CD4-positive, alpha-beta T cell (primary cell): ENCODE measurements around the gene S100B. TPM values are rescaled to one million over a fixed set of nuclear protein-coding genes. Genes with fewer than 3 reads are reported as not detected.

Experiments used
- ATAC-seq: fragments of 200-7000 bp; cut with Tn5 transposase; one replicate; pipeline ENCODE4 v1.10.0; 2022; ENCODE audit warnings: mild to moderate bottlenecking; ENCODE audit not compliant: poor library complexity
- CTCF ChIA-PET: fragments of 350-600 bp; sonication (Branson Sonifier 250); formaldehyde crosslinking; loops from one replicate; lab custom pipeline; 2021; ENCODE audit warnings: antibody characterized with exemption, inconsistent platforms; lab: Charles Lee
- POLR2A ChIA-PET: fragments of 350-600 bp; sonication (Branson Sonifier 250); formaldehyde crosslinking; loops from one replicate; lab custom pipeline; 2021; ENCODE audit warnings: antibody characterized with exemption, inconsistent platforms; lab: Charles Lee
- DNase-seq, 14 experiments: peaks; one replicate each; pipeline ENCODE4 v3.0.0-alpha.2; 2013 to 2020; ENCODE audit warnings: mixed read lengths in 2 of 14
- H3K27ac ChIP-seq, 2 donors: one replicate each; pipeline versions ENCODE4 v1.5.1 to v1.7.0; 2013; ENCODE audit warnings: low read length in 2 of 2, low read depth in 1 of 2, mild to moderate bottlenecking in 1 of 2
- H3K27me3 ChIP-seq, 2 experiments: 1 replicate in 1 of 2; 2 replicates in 1 of 2; pipeline versions ENCODE4 v1.6.1 to v1.7.0; 2013; ENCODE audit warnings: low read length in 2 of 2, control low read depth in 1 of 2, mild to moderate bottlenecking in 1 of 2, moderate library complexity in 1 of 2; ENCODE audit not compliant: insufficient read depth in 2 of 2, control insufficient read depth in 1 of 2
- H3K36me3 ChIP-seq: one replicate; pipeline ENCODE4 v1.6.1; 2013; ENCODE audit warnings: low read length, control low read depth; ENCODE audit not compliant: insufficient read depth
- H3K4me1 ChIP-seq: one replicate; pipeline ENCODE4 v1.6.1; 2013; ENCODE audit warnings: low read length, control low read depth; ENCODE audit not compliant: insufficient read depth
- H3K4me3 ChIP-seq: one replicate; pipeline ENCODE4 v1.5.1; 2013; ENCODE audit warnings: mild to moderate bottlenecking, low read length, moderate library complexity
- H3K9me3 ChIP-seq, 2 experiments: 1 replicate in 1 of 2; 2 replicates in 1 of 2; pipeline versions ENCODE4 v1.6.1 to v1.7.0; 2013; ENCODE audit warnings: low read length in 2 of 2, mild to moderate bottlenecking in 2 of 2, control low read depth in 1 of 2, moderate library complexity in 1 of 2; ENCODE audit not compliant: control insufficient read depth in 1 of 2, insufficient read depth in 1 of 2
- H3K27ac Mint-ChIP-seq: one replicate; pipeline ENCODE4 v1.8.0; 2020; ENCODE audit warnings: mixed read lengths
- H3K27me3 Mint-ChIP-seq: one replicate; pipeline ENCODE4 v1.8.0; 2021; ENCODE audit warnings: mixed read lengths
- H3K36me3 Mint-ChIP-seq: one replicate; pipeline ENCODE4 v1.8.0; 2021; ENCODE audit warnings: low read depth, mixed read lengths
- H3K4me1 Mint-ChIP-seq: one replicate; pipeline ENCODE4 v1.8.0; 2021; ENCODE audit warnings: low read depth, mixed read lengths
- H3K4me3 Mint-ChIP-seq: one replicate; pipeline ENCODE4 v1.8.0; 2020; ENCODE audit warnings: mild to moderate bottlenecking, mixed read lengths
- H3K9me3 Mint-ChIP-seq: one replicate; pipeline ENCODE4 v1.8.0; 2020; ENCODE audit warnings: mixed read lengths
- CTCF ChIP-seq: fragments of 200-600 bp; IDR thresholded peaks from one replicate; pipeline ENCODE4 v1.8.0; 2022; ENCODE audit warnings: antibody characterized with exemption, mild to moderate bottlenecking
- intact Hi-C, 2 experiments: fragments of 100-400 bp; cut with DNase I in 1 of 2; cut with micrococcal nuclease in 1 of 2; formaldehyde crosslinking; loops; one replicate each; pipeline versions ENCODE4 v1.15.1 to v1.9.0; 2023 to 2025; cut with DNase I, micrococcal nuclease
- total RNA-seq, 174 experiments: library from RNA in 2 of 174; stranded (reverse) in 2 of 174; gene quantifications; one replicate each; pipeline ENCODE4 v1.2.3 and lab custom pipeline; 2021 to 2026

S100B gene
- total RNA-seq, 2 experiments from 2014 or later = 0.47 to 0.52 TPM

- Histone ChIP-seq H3K36me3 (no peaks in the 10 kb centered on the region), H3K27ac (peak overlapping the region; percentile 63 to 69), H3K4me1 (peaks cover 69% of the 10 kb centered on the region), H3K27me3 (no peaks in the 10 kb centered on the region), H3K9me3 (peaks cover 9 to 14% of the 10 kb centered on the region in 2 experiments), H3K4me3 (no peak overlapping the region)
- Mint-ChIP-seq H3K4me3 (peak overlapping the region; percentile 78), H3K9me3 (peaks cover 7% of the 10 kb centered on the region), H3K27ac (peak overlapping the region; percentile 94), H3K36me3 (peaks cover 5% of the 10 kb centered on the region), H3K4me1 (peaks cover 74% of the 10 kb centered on the region), H3K27me3 (no peaks in the 10 kb centered on the region)
- TF ChIP-seq CTCF = no peak
- intact Hi-C loops = loop anchor here in 1 of 2 experiments (1.0 to 2.0 kb wide), 3 partner anchors 11 to 17 kb away; no protein-coding TSS in a partner anchor
- DNase-seq = peak in 9 of 14 experiments; percentile 20 to 90 (median 56)
- ChIA-PET POLR2A (interaction anchor here (0.7 to 5.2 kb wide), 6 partner anchors 13 to 90 kb away, joined by 3 to 90 read pairs (median 12); partner anchors contain the start of genes PRMT2 and S100B), CTCF (no interaction called here)
- ATAC-seq = peak; percentile 70
Observed at GRCh38 chr21:46622226-46622625, 17.3 kb upstream of the S100B start.

GRCh38 chr21:46621457-46622182 is 16.7 kb upstream of the S100B start:
- peaks cover 72% of the 10 kb centered on the region for H3K4me1 Mint-ChIP-seq
- peak; percentile 56 for ATAC-seq
- Histone ChIP-seq H3K27me3 (no peaks in the 10 kb centered on the region), H3K4me3 (no peak overlapping the region), H3K27ac (peak overlapping the region; percentile 63 to 69), H3K9me3 (peaks cover 9 to 12% of the 10 kb centered on the region in 2 experiments), H3K36me3 (no peaks in the 10 kb centered on the region), H3K4me1 (peaks cover 63% of the 10 kb centered on the region)
- peak overlapping the region; percentile 94 for H3K27ac Mint-ChIP-seq
- peaks cover 7% of the 10 kb centered on the region for H3K9me3 Mint-ChIP-seq
- H3K4me3 Mint-ChIP-seq = peak overlapping the region; percentile 78
- intact Hi-C loops = loop anchor here in 1 of 2 experiments (1.0 to 2.0 kb wide), 3 partner anchors 12 to 17 kb away; no protein-coding TSS in a partner anchor
- no peaks in the 10 kb centered on the region for H3K27me3 Mint-ChIP-seq
- peak in 5 of 14 experiments; percentile 20 to 59 (median 42) for DNase-seq
- no peak for TF ChIP-seq CTCF
- CTCF ChIA-PET = no interaction called here
- peaks cover 4% of the 10 kb centered on the region for H3K36me3 Mint-ChIP-seq
- POLR2A ChIA-PET = interaction anchor here (0.7 to 5.2 kb wide), 8 partner anchors 13 to 197 kb away, joined by 3 to 90 read pairs (median 6); partner anchors contain the start of genes PRMT2 and S100B

- H3K27me3 ChIP-seq = no peaks in the 10 kb centered on the region
- no peak for TF ChIP-seq CTCF
- peaks cover 72% of the 10 kb centered on the region for H3K4me1 Mint-ChIP-seq
- H3K27ac ChIP-seq = peak overlapping the region in 1 of 2 donors; percentile 63
- H3K36me3 Mint-ChIP-seq = no peaks in the 10 kb centered on the region
- intact Hi-C loops = no loop called here
- H3K9me3 ChIP-seq = peaks cover 6 to 8% of the 10 kb centered on the region in 2 experiments
- peak overlapping the region; percentile 94 for H3K27ac Mint-ChIP-seq
- no peaks in the 10 kb centered on the region for H3K27me3 Mint-ChIP-seq
- CTCF ChIA-PET = no interaction called here
- no peaks in the 10 kb centered on the region for H3K36me3 ChIP-seq
- H3K4me3 Mint-ChIP-seq = no peak overlapping the region
- peaks cover 2% of the 10 kb centered on the region for H3K9me3 Mint-ChIP-seq
- POLR2A ChIA-PET = interaction anchor here (1.0 to 5.2 kb wide), 4 partner anchors 14 to 197 kb away, joined by 3 to 90 read pairs (median 9); partner anchors contain the start of genes PRMT2 and S100B
- H3K4me3 ChIP-seq = no peak overlapping the region
- peaks cover 55% of the 10 kb centered on the region for H3K4me1 ChIP-seq
- DNase-seq (no peak), ATAC-seq (no peak)
Observed at GRCh38 chr21:46620846-46621245, 16.0 kb upstream of the S100B start.
